Endothelial cell of umbilical vein (primary cell): ENCODE results near the gene ARFGAP3.

ENCODE experiments used
- EZH2 ChIP-seq: IDR thresholded peaks from 2 replicates; pipeline ENCODE4 v1.6.1; 2012; ENCODE audit warnings: borderline replicate concordance, low read depth, mild to moderate bottlenecking, moderate library complexity, low read length, inconsistent platforms; ENCODE audit not compliant: severe bottlenecking
- FOS ChIP-seq: IDR thresholded peaks from 2 replicates; pipeline ENCODE4 v1.6.1; 2011; ENCODE audit warnings: mild to moderate bottlenecking, low read length, moderate library complexity, borderline replicate concordance; ENCODE audit not compliant: insufficient read depth
- MYC ChIP-seq: IDR thresholded peaks from one replicate; pipeline ENCODE4 v1.6.1; 2011; ENCODE audit warnings: mild to moderate bottlenecking, low read depth, low read length
- POLR2A ChIP-seq: IDR thresholded peaks from 2 replicates; pipeline ENCODE4 v1.6.1; 2012; ENCODE audit warnings: low read depth, mild to moderate bottlenecking, control low read depth, low read length
- POLR2AphosphoS5 ChIP-seq: IDR thresholded peaks from 2 replicates; pipeline ENCODE4 v1.6.1; 2012; ENCODE audit warnings: low read depth, mild to moderate bottlenecking, control low read depth, low read length, moderate library complexity; ENCODE audit not compliant: insufficient read depth
- TF ChIP-seq, protein P1 (sequence below), 2 donors: IDR thresholded peaks; 1 replicate in 1 of 2; 2 replicates in 1 of 2; pipeline ENCODE4 v1.5.1; 2011; ENCODE audit warnings: low read length in 2 of 2, mild to moderate bottlenecking in 2 of 2, moderate library complexity in 2 of 2, control low read depth in 1 of 2, inconsistent platforms in 1 of 2, low read depth in 1 of 2; ENCODE audit not compliant: insufficient read depth in 1 of 2; ENCODE audit errors: extremely low read depth in 1 of 2
- TF ChIP-seq, protein P2 (sequence below): IDR thresholded peaks from 2 replicates; pipeline ENCODE4 v1.6.1; 2011; ENCODE audit not compliant: insufficient read depth, insufficient read length

DNA sequence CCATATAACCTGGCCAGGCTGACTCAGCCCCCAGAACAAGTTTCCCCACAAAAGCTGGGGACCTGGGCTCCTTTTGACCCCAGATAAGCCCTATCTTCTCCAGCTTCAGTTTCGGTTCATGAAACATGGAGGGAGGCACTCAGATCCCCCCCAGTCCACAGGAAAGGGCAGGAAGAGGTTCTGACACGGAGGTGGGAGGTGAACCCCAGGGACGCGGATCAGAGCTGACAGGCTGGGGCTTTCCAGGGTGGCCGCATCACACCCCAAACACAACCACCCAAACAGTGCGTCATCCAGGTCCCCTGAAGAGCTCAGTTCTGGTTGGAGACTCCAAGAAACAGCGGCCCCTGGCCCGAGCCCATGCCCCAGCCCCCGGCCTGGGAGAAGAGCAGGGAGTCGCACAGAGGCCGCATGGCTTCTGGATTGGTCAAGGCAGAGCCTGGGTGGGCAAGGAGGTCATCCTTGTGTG lies 92.1 kb downstream of the ARFGAP3 start:
- TF ChIP-seq, protein P1, sequence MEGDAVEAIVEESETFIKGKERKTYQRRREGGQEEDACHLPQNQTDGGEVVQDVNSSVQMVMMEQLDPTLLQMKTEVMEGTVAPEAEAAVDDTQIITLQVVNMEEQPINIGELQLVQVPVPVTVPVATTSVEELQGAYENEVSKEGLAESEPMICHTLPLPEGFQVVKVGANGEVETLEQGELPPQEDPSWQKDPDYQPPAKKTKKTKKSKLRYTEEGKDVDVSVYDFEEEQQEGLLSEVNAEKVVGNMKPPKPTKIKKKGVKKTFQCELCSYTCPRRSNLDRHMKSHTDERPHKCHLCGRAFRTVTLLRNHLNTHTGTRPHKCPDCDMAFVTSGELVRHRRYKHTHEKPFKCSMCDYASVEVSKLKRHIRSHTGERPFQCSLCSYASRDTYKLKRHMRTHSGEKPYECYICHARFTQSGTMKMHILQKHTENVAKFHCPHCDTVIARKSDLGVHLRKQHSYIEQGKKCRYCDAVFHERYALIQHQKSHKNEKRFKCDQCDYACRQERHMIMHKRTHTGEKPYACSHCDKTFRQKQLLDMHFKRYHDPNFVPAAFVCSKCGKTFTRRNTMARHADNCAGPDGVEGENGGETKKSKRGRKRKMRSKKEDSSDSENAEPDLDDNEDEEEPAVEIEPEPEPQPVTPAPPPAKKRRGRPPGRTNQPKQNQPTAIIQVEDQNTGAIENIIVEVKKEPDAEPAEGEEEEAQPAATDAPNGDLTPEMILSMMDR (IDR thresholded peaks at IDR 0.05; ENCODE audit: extremely low read depth in 1 of 2, insufficient read depth in 1 of 2, low read depth in 1 of 2, low read length in 2 of 2): no peak
- TF ChIP-seq MYC (no peak), EZH2 (no peak), FOS (no peak), POLR2AphosphoS5 (no peak), POLR2A (no peak)
- TF ChIP-seq, protein P2, sequence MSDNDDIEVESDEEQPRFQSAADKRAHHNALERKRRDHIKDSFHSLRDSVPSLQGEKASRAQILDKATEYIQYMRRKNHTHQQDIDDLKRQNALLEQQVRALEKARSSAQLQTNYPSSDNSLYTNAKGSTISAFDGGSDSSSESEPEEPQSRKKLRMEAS: no peak
